Psoas muscle (tissue), 8 donors: ENCODE results near the gene KLF15. TPM values are rescaled to one million over a fixed set of nuclear protein-coding genes. Genes with fewer than 3 reads are reported as not detected.

Experiments used
- ATAC-seq, 4 donors: fragments of 200-7000 bp; cut with Tn5 transposase; one replicate each; pipeline ENCODE4 v1.9.1; 2020; ENCODE audit warnings: moderate library complexity in 3 of 4, mild to moderate bottlenecking in 2 of 4
- DNase-seq, 2 donors: peaks; one replicate each; pipeline ENCODE4 v3.0.0-alpha.2; 2020
- H3K27ac ChIP-seq: fragments of 200-600 bp; one replicate; pipeline ENCODE4 v1.8.0; 2022
- H3K27me3 ChIP-seq, 3 donors: fragments of 200-600 bp in 1 of 3; one replicate each; pipeline versions ENCODE4 v1.6.1 to v1.8.0; 2013 to 2022; ENCODE audit warnings: low read length in 2 of 3, mild to moderate bottlenecking in 2 of 3, moderate library complexity in 1 of 3; ENCODE audit not compliant: insufficient read depth in 3 of 3
- H3K36me3 ChIP-seq, 2 donors: fragments of 200-600 bp in 1 of 2; one replicate each; pipeline versions ENCODE4 v1.6.1 to v1.8.0; 2013 to 2022; ENCODE audit warnings: low read depth in 1 of 2, mild to moderate bottlenecking in 1 of 2, moderate library complexity in 1 of 2; ENCODE audit not compliant: insufficient read depth in 1 of 2
- H3K4me1 ChIP-seq: fragments of 200-600 bp; one replicate; pipeline ENCODE4 v1.8.0; 2022
- H3K4me3 ChIP-seq: fragments of 200-600 bp; one replicate; pipeline ENCODE4 v1.8.0; 2022; ENCODE audit warnings: mild to moderate bottlenecking
- H3K9me3 ChIP-seq: fragments of 200-600 bp; one replicate; pipeline ENCODE4 v1.8.0; 2022
- CTCF ChIP-seq: fragments of 200-600 bp; IDR thresholded peaks from one replicate; pipeline ENCODE4 v1.8.0; 2022; ENCODE audit warnings: antibody characterized with exemption
- WGBS, 3 donors: extraction: QIAGEN DNeasy Blood & Tissue Kit; methylation state at CpG; one replicate each; pipeline versions ENCODE4 v1.1.6 to v1.1.7; 2013; 5-methylcytosine and 5-hydroxymethylcytosine counted together
- intact Hi-C, 2 donors: fragments of 100-400 bp; cut with DNase I; formaldehyde crosslinking; loops; one replicate each; pipeline versions ENCODE4 v1.11.0 to v1.14.2; 2022
- polyA plus RNA-seq, 3 donors: library from polyadenylated mRNA; stranded (reverse); fragments of 200-250 nt; gene quantifications; one replicate each; pipeline ENCODE4 v1.2.3, GENCODE V29; 2013
- total RNA-seq, 4 donors: library from RNA; stranded (reverse); fragmentation: NEBNext Ultra II Directional in 2 of 4; extraction: Animal tissue kit (Norgen Biotek cat#: 25700) in 2 of 4; gene quantifications; one replicate each; pipeline versions ENCODE4 v1.2.1 to v1.2.4, GENCODE V29; 2021 to 2023
- donor health status: healthy with polysubstance abuse.
- donor health status: DM: no; HTN: no; CAD: no; lungs with moderate emphysema.
- donor health status: Bipolar disorder and iron deficiency.
- donor health status: healthy.
- donor health status: DM: yes; HTN: yes; CAD: no.
- donor health status: DM: no; HTN: no; CAD: no.
- donor health status: DM: no; HTN: no; CAD: no.
- donor health status: DM: yes; HTN: yes; CAD: no.

KLF15 gene
- total and polyA plus RNA-seq, 7 donors: 13.2 to 77.6 (median 37.8) TPM

DNA sequence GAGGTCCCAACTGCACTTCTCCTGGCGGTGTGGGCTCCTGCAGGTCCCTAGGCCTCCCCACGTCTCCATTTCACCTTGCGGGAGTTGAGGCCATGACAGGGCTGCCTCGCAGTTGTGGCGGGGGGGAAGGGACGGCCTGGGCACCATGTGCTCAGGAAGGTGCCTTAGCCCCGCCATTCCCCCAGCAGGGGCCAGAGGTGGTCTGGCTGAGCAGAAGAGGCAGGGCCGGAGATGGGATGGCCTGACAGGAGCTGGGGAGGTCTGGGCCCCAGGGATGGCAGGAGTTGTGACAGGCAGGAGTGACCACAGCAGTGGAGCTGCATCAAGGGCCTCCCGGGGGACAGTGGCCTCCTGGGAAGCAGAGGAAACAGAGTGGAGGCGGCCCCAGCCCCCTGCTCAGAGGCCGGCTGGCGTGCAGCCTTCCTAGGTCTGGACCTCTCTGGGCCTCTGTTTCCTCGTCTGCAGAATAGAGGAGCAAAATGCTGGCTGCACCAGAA is 18.7 kb upstream of the KLF15 start:
- Histone ChIP-seq H3K27ac (no peak overlapping the region), H3K4me1 (peaks cover 33% of the 10 kb centered on the region), H3K36me3 (no peaks in the 10 kb centered on the region), H3K4me3 (no peak overlapping the region), H3K27me3 (no peaks in the 10 kb centered on the region), H3K9me3 (no peaks in the 10 kb centered on the region)
- intact Hi-C loops: no loop called here
- no peak for ATAC-seq
- no peak for TF ChIP-seq CTCF
- WGBS, 3 donors: 85 to 92% (median 89%) methylated on average over 12 to 13 of the region's 13 CpGs
- DNase-seq: peak in 1 of 2 donors; percentile 46

DNA sequence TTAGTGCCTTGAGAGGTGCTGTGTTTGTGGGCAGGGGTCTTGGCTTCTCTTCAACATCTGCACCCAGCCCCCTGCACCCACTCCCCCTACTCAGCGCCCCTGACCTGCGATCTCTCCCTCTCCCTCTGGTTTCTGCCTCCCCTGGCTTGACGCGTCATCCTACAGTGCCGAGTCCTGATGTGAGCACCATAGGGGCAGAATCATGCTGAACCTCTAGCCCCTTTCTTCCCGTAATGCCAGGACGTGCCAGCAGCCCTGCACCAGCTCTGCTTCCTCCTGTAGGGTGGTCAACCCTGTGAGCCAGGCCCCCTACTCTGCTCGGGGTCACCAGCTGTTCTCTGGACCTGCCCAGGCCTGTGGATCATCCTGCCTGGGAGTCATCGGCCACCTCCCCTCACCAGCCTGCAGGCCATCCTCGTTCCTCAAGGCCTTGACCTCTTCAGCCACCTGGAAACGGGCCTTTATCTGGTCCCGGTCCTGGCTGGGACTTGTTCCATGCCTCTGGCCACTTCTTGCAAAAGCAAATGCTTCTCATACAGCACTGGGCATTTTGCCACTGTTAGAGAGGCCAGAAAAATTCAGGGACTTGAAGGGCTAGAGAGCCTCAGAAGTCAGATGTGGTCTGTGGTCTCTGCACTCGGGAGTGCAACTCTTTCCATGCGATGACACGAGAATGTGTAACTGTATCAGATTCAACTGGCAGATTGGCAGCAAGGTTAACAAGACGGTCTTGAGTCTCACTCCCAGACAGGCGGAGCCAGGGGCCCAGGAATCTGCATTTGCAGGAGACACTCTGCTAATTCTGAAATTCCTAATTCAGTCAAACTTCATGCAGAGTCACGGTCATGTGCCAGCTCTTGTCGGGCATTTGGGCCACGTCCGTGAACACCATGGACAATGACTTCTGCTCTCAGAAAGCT is 16.7 kb upstream of the KLF15 start:
- peak; percentile 48 to 69 (median 61) for ATAC-seq
- no peak for TF ChIP-seq CTCF

GRCh38 chr3:126373146-126373613 is 16.0 kb upstream of the KLF15 start:
- 90 to 96% (median 95%) methylated on average over 4 of the region's 4 CpGs for WGBS, 3 donors
- intact Hi-C loops: loop anchor here (5.0 kb wide), 1 partner anchor 111 kb away; no protein-coding TSS in a partner anchor
- H3K27ac ChIP-seq: peak overlapping the region; percentile 69
- peaks cover 47% of the 10 kb centered on the region for H3K4me1 ChIP-seq
- TF ChIP-seq CTCF: no peak
- no peaks in the 10 kb centered on the region for H3K36me3 ChIP-seq
- H3K27me3 ChIP-seq: no peaks in the 10 kb centered on the region
- H3K4me3 ChIP-seq: no peak overlapping the region
- H3K9me3 ChIP-seq: no peaks in the 10 kb centered on the region
- no peak for ATAC-seq
- DNase-seq: peak in 1 of 2 donors; percentile 21

More for the DNA sequence above, 16.7 kb upstream of the KLF15 start:
- WGBS, 3 donors: 45 to 58% (median 53%) methylated on average over 21 of the region's 21 CpGs
- DNase-seq: peak in 1 of 2 donors; percentile 76
- Histone ChIP-seq H3K36me3 (no peaks in the 10 kb centered on the region), H3K4me1 (peaks cover 47% of the 10 kb centered on the region), H3K27ac (peak overlapping the region; percentile 69), H3K4me3 (no peak overlapping the region), H3K9me3 (no peaks in the 10 kb centered on the region), H3K27me3 (no peaks in the 10 kb centered on the region)
- intact Hi-C loops: loop anchor here (5.0 kb wide), 1 partner anchor 112 kb away; no protein-coding TSS in a partner anchor

- ATAC-seq: peak; percentile 16 to 47 (median 42)
Measured at GRCh38 chr3:126372413-126373145, 15.4 kb upstream of the KLF15 start.

More at GRCh38 chr3:126372413-126373145, 15.4 kb upstream of the KLF15 start:
- TF ChIP-seq CTCF: no peak
- WGBS, 3 donors: 62 to 71% (median 71%) methylated on average over 11 to 12 of the region's 12 CpGs
- Histone ChIP-seq H3K27me3 (no peaks in the 10 kb centered on the region), H3K27ac (no peak overlapping the region), H3K9me3 (no peaks in the 10 kb centered on the region), H3K4me1 (peaks cover 47% of the 10 kb centered on the region), H3K4me3 (no peak overlapping the region), H3K36me3 (no peaks in the 10 kb centered on the region)
- peak in 1 of 2 donors; percentile 60 for DNase-seq
- intact Hi-C loops: loop anchor here (5.0 kb wide), 1 partner anchor 110 kb away; no protein-coding TSS in a partner anchor
